Measurements from ENCODE around the gene C12orf56. TPM values are rescaled to one million over a fixed set of nuclear protein-coding genes. Genes with fewer than 3 reads are reported as not detected.
"Not testable (repeated sequence)": the region's sequence is repeated elsewhere in the genome, so short reads cannot be mapped to it uniquely, and the experiment has no call there.

C12orf56 gene
- total RNA-seq, 1 donor, result 0.73 TPM

- Histone ChIP-seq H3K4me1 (ENCODE audit: insufficient read depth, low read length) (no peaks in the 10 kb centered on the region), H3K9me3 (ENCODE audit: low read depth, low read length) (no peaks in the 10 kb centered on the region), H3K27me3 (ENCODE audit: insufficient read depth, low read length) (no peaks in the 10 kb centered on the region), H3K4me3 (ENCODE audit: low read length) (no peak overlapping the region)
Measured at GRCh38 chr12:64347630-64348029, 42.9 kb downstream of the C12orf56 start.

- not testable (repeated sequence) for H3K27me3 ChIP-seq (ENCODE audit: insufficient read depth, low read length)
Measured at GRCh38 chr12:64344631-64345030, 45.9 kb downstream of the C12orf56 start.

GRCh38 chr12:64340546-64340945 is 50.0 kb downstream of the C12orf56 start:
- H3K27me3 ChIP-seq (ENCODE audit: insufficient read depth, low read length); H3K4me3 ChIP-seq (ENCODE audit: low read length); H3K9me3 ChIP-seq (ENCODE audit: low read depth, low read length); H3K4me1 ChIP-seq (ENCODE audit: insufficient read depth, low read length): not testable (repeated sequence)

More at GRCh38 chr12:64344631-64345030, 45.9 kb downstream of the C12orf56 start:
- not testable (repeated sequence) for H3K4me3 ChIP-seq (ENCODE audit: low read length); H3K4me1 ChIP-seq (ENCODE audit: insufficient read depth, low read length); H3K9me3 ChIP-seq (ENCODE audit: low read depth, low read length)

GRCh38 chr12:64335886-64336466 is 54.6 kb downstream of the C12orf56 start:
- no peaks in the 10 kb centered on the region for H3K9me3 ChIP-seq (ENCODE audit: low read depth, low read length)
- H3K4me1 ChIP-seq (ENCODE audit: insufficient read depth, low read length), result no peaks in the 10 kb centered on the region
- no peak overlapping the region for H3K4me3 ChIP-seq (ENCODE audit: low read length)
- H3K27me3 ChIP-seq (ENCODE audit: insufficient read depth, low read length), result no peaks in the 10 kb centered on the region

- H3K9me3 ChIP-seq (ENCODE audit: low read depth, low read length), result no peaks in the 10 kb centered on the region
Measured at GRCh38 chr12:64332938-64333337, 57.6 kb downstream of the C12orf56 start.

GRCh38 chr12:64332296-64332695 is 58.3 kb downstream of the C12orf56 start:
- Histone ChIP-seq H3K27me3 (ENCODE audit: insufficient read depth, low read length) (no peaks in the 10 kb centered on the region), H3K9me3 (ENCODE audit: low read depth, low read length) (no peaks in the 10 kb centered on the region), H3K4me3 (ENCODE audit: low read length) (no peak overlapping the region), H3K4me1 (ENCODE audit: insufficient read depth, low read length) (no peaks in the 10 kb centered on the region)

More at GRCh38 chr12:64332938-64333337, 57.6 kb downstream of the C12orf56 start:
- Histone ChIP-seq H3K4me1 (ENCODE audit: insufficient read depth, low read length) (no peaks in the 10 kb centered on the region), H3K27me3 (ENCODE audit: insufficient read depth, low read length) (no peaks in the 10 kb centered on the region), H3K4me3 (ENCODE audit: low read length) (no peak overlapping the region)

GRCh38 chr12:64329031-64329710 is 61.4 kb downstream of the C12orf56 start:
- not testable (repeated sequence) for H3K9me3 ChIP-seq (ENCODE audit: low read depth, low read length); H3K27me3 ChIP-seq (ENCODE audit: insufficient read depth, low read length); H3K4me3 ChIP-seq (ENCODE audit: low read length)

GRCh38 chr12:64325055-64325454 is 65.5 kb downstream of the C12orf56 start:
- H3K9me3 ChIP-seq (ENCODE audit: low read depth, low read length), result no peaks in the 10 kb centered on the region

More at GRCh38 chr12:64329031-64329710, 61.4 kb downstream of the C12orf56 start:
- not testable (repeated sequence) for H3K4me1 ChIP-seq (ENCODE audit: insufficient read depth, low read length)

GRCh38 chr12:64323476-64324225 is 66.9 kb downstream of the C12orf56 start:
- no peaks in the 10 kb centered on the region for H3K27me3 ChIP-seq (ENCODE audit: insufficient read depth, low read length)
- no peaks in the 10 kb centered on the region for H3K4me1 ChIP-seq (ENCODE audit: insufficient read depth, low read length)
- no peak overlapping the region for H3K4me3 ChIP-seq (ENCODE audit: low read length)
- no peaks in the 10 kb centered on the region for H3K9me3 ChIP-seq (ENCODE audit: low read depth, low read length)

More at GRCh38 chr12:64325055-64325454, 65.5 kb downstream of the C12orf56 start:
- Histone ChIP-seq H3K27me3 (ENCODE audit: insufficient read depth, low read length) (no peaks in the 10 kb centered on the region), H3K4me3 (ENCODE audit: low read length) (no peak overlapping the region), H3K4me1 (ENCODE audit: insufficient read depth, low read length) (no peaks in the 10 kb centered on the region)

GRCh38 chr12:64323006-64323405 is 67.6 kb downstream of the C12orf56 start:
- Histone ChIP-seq H3K9me3 (ENCODE audit: low read depth, low read length) (no peaks in the 10 kb centered on the region), H3K4me3 (ENCODE audit: low read length) (no peak overlapping the region), H3K27me3 (ENCODE audit: insufficient read depth, low read length) (no peaks in the 10 kb centered on the region), H3K4me1 (ENCODE audit: insufficient read depth, low read length) (no peaks in the 10 kb centered on the region)

GRCh38 chr12:64320611-64321010 is 69.9 kb downstream of the C12orf56 start:
- Histone ChIP-seq H3K9me3 (ENCODE audit: low read depth, low read length) (no peaks in the 10 kb centered on the region), H3K27me3 (ENCODE audit: insufficient read depth, low read length) (no peaks in the 10 kb centered on the region), H3K4me3 (ENCODE audit: low read length) (no peak overlapping the region), H3K4me1 (ENCODE audit: insufficient read depth, low read length) (no peaks in the 10 kb centered on the region)

- not testable (repeated sequence) for H3K4me1 ChIP-seq (ENCODE audit: insufficient read depth, low read length); H3K4me3 ChIP-seq (ENCODE audit: low read length); H3K9me3 ChIP-seq (ENCODE audit: low read depth, low read length); H3K27me3 ChIP-seq (ENCODE audit: insufficient read depth, low read length)
Measured at GRCh38 chr12:64319540-64320225, 70.9 kb downstream of the C12orf56 start.

GRCh38 chr12:64318605-64319004 is 72.0 kb downstream of the C12orf56 start:
- no peaks in the 10 kb centered on the region for H3K9me3 ChIP-seq (ENCODE audit: low read depth, low read length)
- H3K4me1 ChIP-seq (ENCODE audit: insufficient read depth, low read length), result no peaks in the 10 kb centered on the region
- no peaks in the 10 kb centered on the region for H3K27me3 ChIP-seq (ENCODE audit: insufficient read depth, low read length)
- H3K4me3 ChIP-seq (ENCODE audit: low read length), result no peak overlapping the region

- Histone ChIP-seq H3K4me3 (ENCODE audit: low read length) (no peak overlapping the region), H3K27me3 (ENCODE audit: insufficient read depth, low read length) (no peaks in the 10 kb centered on the region), H3K4me1 (ENCODE audit: insufficient read depth, low read length) (no peaks in the 10 kb centered on the region), H3K9me3 (ENCODE audit: low read depth, low read length) (no peaks in the 10 kb centered on the region)
Measured at GRCh38 chr12:64311877-64312276, 78.7 kb downstream of the C12orf56 start.

GRCh38 chr12:64304571-64304970 is 86.0 kb downstream of the C12orf56 start:
- Histone ChIP-seq H3K4me3 (ENCODE audit: low read length) (no peak overlapping the region), H3K4me1 (ENCODE audit: insufficient read depth, low read length) (no peaks in the 10 kb centered on the region), H3K27me3 (ENCODE audit: insufficient read depth, low read length) (no peaks in the 10 kb centered on the region), H3K9me3 (ENCODE audit: low read depth, low read length) (no peaks in the 10 kb centered on the region)
